Measurements from ENCODE around the gene TTC13. TPM values are rescaled to one million over a fixed set of nuclear protein-coding genes. Genes with fewer than 3 reads are reported as not detected.

The TTC13 gene
- total and polyA plus RNA-seq, 10 of the 15 experiments (the other 5 are each of a cell fraction or from before 2014, with no cell fraction given): 5.8 to 30.8 (median 18.5) TPM

DNA sequence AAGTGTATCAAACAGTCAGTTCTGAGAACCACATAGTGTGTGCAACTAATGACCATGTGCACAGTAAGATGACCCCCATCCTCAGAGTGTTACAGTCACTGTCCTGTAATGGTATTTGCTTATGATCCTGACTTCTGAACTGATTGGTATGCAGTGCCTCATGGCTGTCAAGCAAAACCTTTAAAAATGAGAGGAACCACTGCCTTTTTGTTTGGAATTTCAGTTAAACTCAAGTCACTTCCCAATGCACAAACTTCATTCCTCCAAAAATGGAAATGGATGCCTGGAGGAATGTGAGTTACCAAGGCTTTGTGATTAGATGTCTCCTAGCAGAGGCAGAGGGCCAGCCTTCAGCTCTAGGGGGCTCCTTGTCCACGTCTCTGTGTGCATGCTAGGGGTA, 120.8 kb downstream of the TTC13 start:
- Histone ChIP-seq H3K4me1 (ENCODE audit: control insufficient read depth, insufficient read depth, low read length) (no peaks in the 10 kb centered on the region), H3K79me2 (ENCODE audit: control insufficient read depth, insufficient read depth, low read length) (no peaks in the 10 kb centered on the region), H3K27ac (ENCODE audit: control insufficient read depth, insufficient read depth) (no peak overlapping the region), H2AFZ (ENCODE audit: control insufficient read depth, low read depth, low read length) (no peak overlapping the region), H3K9me3 (replicated peaks; ENCODE audit: control insufficient read depth, insufficient read depth, low read length) (no peaks in the 10 kb centered on the region), H3K36me3 (ENCODE audit: control insufficient read depth in 2 of 2, insufficient read depth in 2 of 2, low read length in 1 of 2) (no peaks in the 10 kb centered on the region), H4K20me1 (ENCODE audit: control insufficient read depth, insufficient read depth) (no peaks in the 10 kb centered on the region), H3K27me3 (replicated peaks in 1 of 2; ENCODE audit: control insufficient read depth in 2 of 2, insufficient read depth in 2 of 2, low read length in 1 of 2) (no peaks in the 10 kb centered on the region), H3K4me2 (ENCODE audit: control insufficient read depth, insufficient read depth) (no peak overlapping the region), H3K9ac (ENCODE audit: control insufficient read depth, insufficient read depth, low read length) (no peak overlapping the region), H3K4me3 (no peak overlapping the region)
- POLR2A ChIA-PET: interaction anchor here (0.5 kb wide), 1 partner anchor 414 kb away, joined by 3 read pairs; no protein-coding TSS in a partner anchor
- no peak for FAIRE-seq
- no peak for ATAC-seq
- RAD21 ChIA-PET (ENCODE audit: unreplicated experiment): no interaction called here
- intact Hi-C loops (cut with micrococcal nuclease; ENCODE audit: unreplicated experiment) (no loop called here), in situ Hi-C loops (cut with MboI) (no loop called here)
- CTCF ChIA-PET: interaction anchor here (0.7 kb wide), 1 partner anchor 354 kb away, joined by 3 read pairs; no protein-coding TSS in a partner anchor
- 0% methylated on average over 1 of the region's 1 CpG for WGBS (ENCODE audit: insufficient coverage, insufficient replicate concordance, low lambda C conversion rate, missing lambda C conversion rate)
- no TSS peak for BruUV-seq (replicated peaks)
- DNase-seq (ENCODE audit: low read depth, low spot score): no peak
- SMC1A ChIA-PET (ENCODE audit: uncharacterized antibody, unreplicated experiment): no interaction called here
- TF ChIP-seq, protein P1, sequence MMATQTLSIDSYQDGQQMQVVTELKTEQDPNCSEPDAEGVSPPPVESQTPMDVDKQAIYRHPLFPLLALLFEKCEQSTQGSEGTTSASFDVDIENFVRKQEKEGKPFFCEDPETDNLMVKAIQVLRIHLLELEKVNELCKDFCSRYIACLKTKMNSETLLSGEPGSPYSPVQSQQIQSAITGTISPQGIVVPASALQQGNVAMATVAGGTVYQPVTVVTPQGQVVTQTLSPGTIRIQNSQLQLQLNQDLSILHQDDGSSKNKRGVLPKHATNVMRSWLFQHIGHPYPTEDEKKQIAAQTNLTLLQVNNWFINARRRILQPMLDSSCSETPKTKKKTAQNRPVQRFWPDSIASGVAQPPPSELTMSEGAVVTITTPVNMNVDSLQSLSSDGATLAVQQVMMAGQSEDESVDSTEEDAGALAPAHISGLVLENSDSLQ (IDR thresholded peaks at IDR 0.05): no peak
- TF ChIP-seq TCF3 (IDR thresholded peaks at IDR 0.05; ENCODE audit: borderline replicate concordance, insufficient read depth, low read depth, low read length): no peak
- no peak for TF ChIP-seq SMC3 (IDR thresholded peaks at IDR 0.05; ENCODE audit: borderline replicate concordance, low read length)
- TF ChIP-seq ATF7 (IDR thresholded peaks at IDR 0.05; ENCODE audit: low read depth): no peak
- TF ChIP-seq RELA (IDR thresholded peaks at IDR 0.05; ENCODE audit: borderline replicate concordance, partially characterized antibody): no peak
- TF ChIP-seq NBN (IDR thresholded peaks at IDR 0.05): no peak
- TF ChIP-seq, protein P2, sequence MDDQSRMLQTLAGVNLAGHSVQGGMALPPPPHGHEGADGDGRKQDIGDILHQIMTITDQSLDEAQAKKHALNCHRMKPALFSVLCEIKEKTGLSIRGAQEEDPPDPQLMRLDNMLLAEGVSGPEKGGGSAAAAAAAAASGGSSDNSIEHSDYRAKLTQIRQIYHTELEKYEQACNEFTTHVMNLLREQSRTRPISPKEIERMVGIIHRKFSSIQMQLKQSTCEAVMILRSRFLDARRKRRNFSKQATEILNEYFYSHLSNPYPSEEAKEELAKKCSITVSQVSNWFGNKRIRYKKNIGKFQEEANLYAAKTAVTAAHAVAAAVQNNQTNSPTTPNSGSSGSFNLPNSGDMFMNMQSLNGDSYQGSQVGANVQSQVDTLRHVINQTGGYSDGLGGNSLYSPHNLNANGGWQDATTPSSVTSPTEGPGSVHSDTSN (IDR thresholded peaks at IDR 0.05; ENCODE audit: insufficient replicate concordance, low read depth, low read length): no peak
- TF ChIP-seq, protein P3, sequence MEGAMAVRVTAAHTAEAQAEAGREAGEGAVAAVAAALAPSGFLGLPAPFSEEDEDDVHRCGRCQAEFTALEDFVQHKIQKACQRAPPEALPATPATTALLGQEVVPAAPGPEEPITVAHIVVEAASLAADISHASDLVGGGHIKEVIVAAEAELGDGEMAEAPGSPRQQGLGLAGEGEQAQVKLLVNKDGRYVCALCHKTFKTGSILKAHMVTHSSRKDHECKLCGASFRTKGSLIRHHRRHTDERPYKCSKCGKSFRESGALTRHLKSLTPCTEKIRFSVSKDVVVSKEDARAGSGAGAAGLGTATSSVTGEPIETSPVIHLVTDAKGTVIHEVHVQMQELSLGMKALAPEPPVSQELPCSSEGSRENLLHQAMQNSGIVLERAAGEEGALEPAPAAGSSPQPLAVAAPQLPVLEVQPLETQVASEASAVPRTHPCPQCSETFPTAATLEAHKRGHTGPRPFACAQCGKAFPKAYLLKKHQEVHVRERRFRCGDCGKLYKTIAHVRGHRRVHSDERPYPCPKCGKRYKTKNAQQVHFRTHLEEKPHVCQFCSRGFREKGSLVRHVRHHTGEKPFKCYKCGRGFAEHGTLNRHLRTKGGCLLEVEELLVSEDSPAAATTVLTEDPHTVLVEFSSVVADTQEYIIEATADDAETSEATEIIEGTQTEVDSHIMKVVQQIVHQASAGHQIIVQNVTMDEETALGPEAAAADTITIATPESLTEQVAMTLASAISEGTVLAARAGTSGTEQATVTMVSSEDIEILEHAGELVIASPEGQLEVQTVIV (IDR thresholded peaks at IDR 0.05; ENCODE audit: borderline replicate concordance, partially characterized antibody): no peak
- TF ChIP-seq, protein P4, sequence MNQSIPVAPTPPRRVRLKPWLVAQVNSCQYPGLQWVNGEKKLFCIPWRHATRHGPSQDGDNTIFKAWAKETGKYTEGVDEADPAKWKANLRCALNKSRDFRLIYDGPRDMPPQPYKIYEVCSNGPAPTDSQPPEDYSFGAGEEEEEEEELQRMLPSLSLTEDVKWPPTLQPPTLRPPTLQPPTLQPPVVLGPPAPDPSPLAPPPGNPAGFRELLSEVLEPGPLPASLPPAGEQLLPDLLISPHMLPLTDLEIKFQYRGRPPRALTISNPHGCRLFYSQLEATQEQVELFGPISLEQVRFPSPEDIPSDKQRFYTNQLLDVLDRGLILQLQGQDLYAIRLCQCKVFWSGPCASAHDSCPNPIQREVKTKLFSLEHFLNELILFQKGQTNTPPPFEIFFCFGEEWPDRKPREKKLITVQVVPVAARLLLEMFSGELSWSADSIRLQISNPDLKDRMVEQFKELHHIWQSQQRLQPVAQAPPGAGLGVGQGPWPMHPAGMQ (IDR thresholded peaks at IDR 0.05; ENCODE audit: borderline replicate concordance): no peak
- TF ChIP-seq SMAD1 (IDR thresholded peaks at IDR 0.05; ENCODE audit: low read depth, partially characterized antibody): no peak
- TF ChIP-seq WRNIP1 (IDR thresholded peaks at IDR 0.05; ENCODE audit: borderline replicate concordance, low read depth, low read length): no peak
- no peak for TF ChIP-seq TARDBP (IDR thresholded peaks at IDR 0.05; ENCODE audit: borderline replicate concordance)
- no peak for TF ChIP-seq SPI1 (IDR thresholded peaks at IDR 0.05; ENCODE audit: borderline replicate concordance, insufficient read depth, low read depth, low read length)
- no peak for TF ChIP-seq NR2C2 (IDR thresholded peaks at IDR 0.05; ENCODE audit: borderline replicate concordance, control insufficient read depth, insufficient read length, low read depth)
- no peak for TF ChIP-seq TAF1 (IDR thresholded peaks at IDR 0.05; ENCODE audit: borderline replicate concordance, low read depth, low read length)
- no peak for TF ChIP-seq STAT3 (IDR thresholded peaks at IDR 0.05; ENCODE audit: low read depth, low read length)
- no peak for TF ChIP-seq NR2C1 (IDR thresholded peaks at IDR 0.05)
- TF ChIP-seq, protein P5, sequence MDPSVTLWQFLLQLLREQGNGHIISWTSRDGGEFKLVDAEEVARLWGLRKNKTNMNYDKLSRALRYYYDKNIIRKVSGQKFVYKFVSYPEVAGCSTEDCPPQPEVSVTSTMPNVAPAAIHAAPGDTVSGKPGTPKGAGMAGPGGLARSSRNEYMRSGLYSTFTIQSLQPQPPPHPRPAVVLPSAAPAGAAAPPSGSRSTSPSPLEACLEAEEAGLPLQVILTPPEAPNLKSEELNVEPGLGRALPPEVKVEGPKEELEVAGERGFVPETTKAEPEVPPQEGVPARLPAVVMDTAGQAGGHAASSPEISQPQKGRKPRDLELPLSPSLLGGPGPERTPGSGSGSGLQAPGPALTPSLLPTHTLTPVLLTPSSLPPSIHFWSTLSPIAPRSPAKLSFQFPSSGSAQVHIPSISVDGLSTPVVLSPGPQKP (IDR thresholded peaks at IDR 0.05; ENCODE audit: low read depth, low read length): no peak

Data from GM12878 (cell line).